BE2C (cell line): ENCODE measurements around the gene PAIP2B.
"Not testable (repeated sequence)": the region's sequence is repeated elsewhere in the genome, so short reads cannot be mapped to it uniquely, and the experiment has no call there.

Experiments
- DNase-seq: peaks from one replicate; pipeline ENCODE4 v3.0.0-alpha.2; 2020
- H3K27me3 ChIP-seq: fragments of 250-450 bp; sonication (Bioruptor Pico); 2 replicates; pipeline ENCODE4 v1.5.1; 2020; ENCODE audit warnings: mild to moderate bottlenecking
- H3K36me3 ChIP-seq: fragments of 250-450 bp; sonication (Bioruptor Pico); 2 replicates; pipeline ENCODE4 v1.5.1; 2020; ENCODE audit warnings: mild to moderate bottlenecking
- H3K4me1 ChIP-seq: fragments of 250-450 bp; sonication (Bioruptor Pico); 2 replicates; pipeline ENCODE4 v1.5.1; 2020
- H3K4me3 ChIP-seq: 2 replicates; pipeline ENCODE4 v1.5.1; 2011; ENCODE audit warnings: low read depth, low read length
- H3K9me3 ChIP-seq: fragments of 250-450 bp; sonication (Bioruptor Pico); 2 replicates; pipeline ENCODE4 v1.5.1; 2020
- TF ChIP-seq, protein P1 (sequence below): IDR thresholded peaks from 2 replicates; pipeline ENCODE4 v1.5.1; 2012; ENCODE audit warnings: mild to moderate bottlenecking, low read depth, low read length

PAIP2B gene

DNA sequence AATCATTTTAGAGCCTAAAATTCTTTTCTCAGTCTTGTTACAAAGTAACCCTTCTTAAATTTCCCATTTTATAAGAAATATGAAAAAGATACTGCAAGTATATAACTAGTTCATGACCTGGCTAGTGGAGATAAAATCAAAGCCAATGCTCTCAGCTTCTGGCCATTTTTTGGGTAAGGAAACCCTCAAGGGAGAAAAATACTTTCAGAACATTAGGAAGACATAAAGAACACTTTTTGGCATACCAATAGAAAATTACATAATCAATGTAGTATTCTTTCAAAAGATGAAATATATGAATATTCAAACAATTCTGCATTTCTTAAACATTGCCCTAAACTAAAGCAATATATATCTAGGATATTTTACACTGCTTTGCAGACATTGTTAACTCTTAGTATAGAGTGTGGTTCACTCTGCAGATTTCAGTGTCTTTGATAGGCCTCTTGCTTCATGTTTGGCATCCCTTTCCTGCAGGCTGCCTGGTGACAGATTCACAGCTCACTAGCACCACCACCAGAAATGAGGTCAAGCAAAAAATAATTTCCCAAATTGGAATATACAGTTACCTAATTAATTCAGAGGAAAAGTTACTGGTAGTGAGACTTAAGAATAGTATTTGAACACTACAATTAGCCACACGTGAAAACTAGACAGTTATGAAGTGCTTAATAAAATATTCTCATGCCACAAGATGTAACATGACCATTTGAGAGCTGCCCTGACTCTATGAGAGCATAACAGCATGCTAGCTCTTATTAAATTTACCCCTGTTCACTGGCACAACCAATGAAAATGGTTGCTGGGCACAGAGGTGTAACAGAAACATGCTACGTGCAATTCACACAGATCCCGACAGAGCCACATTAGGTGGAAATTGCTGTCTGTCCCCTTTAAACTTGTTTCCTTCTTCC lies 36.0 kb downstream of the PAIP2B start:
- no peak for DNase-seq
- H3K36me3 ChIP-seq = no peaks in the 10 kb centered on the region
- H3K4me3 ChIP-seq = no peak overlapping the region
- no peaks in the 10 kb centered on the region for H3K27me3 ChIP-seq
- TF ChIP-seq, protein P1, sequence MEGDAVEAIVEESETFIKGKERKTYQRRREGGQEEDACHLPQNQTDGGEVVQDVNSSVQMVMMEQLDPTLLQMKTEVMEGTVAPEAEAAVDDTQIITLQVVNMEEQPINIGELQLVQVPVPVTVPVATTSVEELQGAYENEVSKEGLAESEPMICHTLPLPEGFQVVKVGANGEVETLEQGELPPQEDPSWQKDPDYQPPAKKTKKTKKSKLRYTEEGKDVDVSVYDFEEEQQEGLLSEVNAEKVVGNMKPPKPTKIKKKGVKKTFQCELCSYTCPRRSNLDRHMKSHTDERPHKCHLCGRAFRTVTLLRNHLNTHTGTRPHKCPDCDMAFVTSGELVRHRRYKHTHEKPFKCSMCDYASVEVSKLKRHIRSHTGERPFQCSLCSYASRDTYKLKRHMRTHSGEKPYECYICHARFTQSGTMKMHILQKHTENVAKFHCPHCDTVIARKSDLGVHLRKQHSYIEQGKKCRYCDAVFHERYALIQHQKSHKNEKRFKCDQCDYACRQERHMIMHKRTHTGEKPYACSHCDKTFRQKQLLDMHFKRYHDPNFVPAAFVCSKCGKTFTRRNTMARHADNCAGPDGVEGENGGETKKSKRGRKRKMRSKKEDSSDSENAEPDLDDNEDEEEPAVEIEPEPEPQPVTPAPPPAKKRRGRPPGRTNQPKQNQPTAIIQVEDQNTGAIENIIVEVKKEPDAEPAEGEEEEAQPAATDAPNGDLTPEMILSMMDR = 0 out of 2 replicates have a peak, but pooled peaks have one; percentile 18
- no peaks in the 10 kb centered on the region for H3K4me1 ChIP-seq
- no peaks in the 10 kb centered on the region for H3K9me3 ChIP-seq

DNA sequence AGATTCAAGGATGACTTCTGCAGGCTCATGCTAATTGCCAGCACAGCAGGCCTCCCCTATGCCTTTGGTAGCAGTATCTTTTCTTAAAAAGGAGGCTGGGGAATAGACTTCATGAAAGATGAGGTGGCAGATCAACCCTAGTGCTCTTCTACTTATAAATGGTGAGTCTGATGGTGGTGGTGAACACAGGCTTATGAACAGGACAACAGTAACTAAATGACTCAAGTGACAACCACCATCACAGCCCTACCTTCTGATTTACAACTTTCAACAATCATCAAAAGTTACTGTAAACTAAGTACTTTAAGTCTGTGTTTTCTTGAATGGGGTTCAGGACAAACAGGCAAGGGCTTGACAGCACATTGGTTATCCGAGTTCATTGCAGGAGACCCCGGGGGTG lies 39.3 kb downstream of the PAIP2B start:
- no peaks in the 10 kb centered on the region for H3K4me1 ChIP-seq
- TF ChIP-seq, protein P1 = no peak
- no peaks in the 10 kb centered on the region for H3K27me3 ChIP-seq
- H3K4me3 ChIP-seq = no peak overlapping the region
- no peak for DNase-seq
- no peaks in the 10 kb centered on the region for H3K36me3 ChIP-seq
- H3K9me3 ChIP-seq = no peaks in the 10 kb centered on the region

DNA sequence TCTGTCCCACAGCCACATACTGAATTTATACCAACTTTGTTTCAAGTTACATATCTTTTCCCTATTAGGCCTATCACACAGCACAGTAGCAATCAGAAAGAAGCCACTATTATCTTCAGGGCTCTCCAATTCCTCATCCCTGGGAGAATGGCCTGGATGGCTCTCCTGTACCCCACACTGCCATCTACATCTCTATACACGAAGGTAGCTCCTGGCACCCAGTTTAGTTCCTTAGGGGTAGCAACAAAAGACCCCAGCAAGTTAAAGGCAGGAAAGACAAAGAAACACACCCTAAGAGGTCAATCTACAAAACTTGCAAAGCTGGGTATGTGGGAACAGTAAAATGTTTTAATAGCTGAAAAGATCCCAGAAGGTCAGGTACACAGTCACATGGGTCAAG lies 39.9 kb downstream of the PAIP2B start:
- H3K9me3 ChIP-seq = no peaks in the 10 kb centered on the region
- TF ChIP-seq, protein P1 = no peak
- no peaks in the 10 kb centered on the region for H3K27me3 ChIP-seq
- no peaks in the 10 kb centered on the region for H3K4me1 ChIP-seq
- H3K4me3 ChIP-seq = no peak overlapping the region
- no peak for DNase-seq
- H3K36me3 ChIP-seq = no peaks in the 10 kb centered on the region

DNA sequence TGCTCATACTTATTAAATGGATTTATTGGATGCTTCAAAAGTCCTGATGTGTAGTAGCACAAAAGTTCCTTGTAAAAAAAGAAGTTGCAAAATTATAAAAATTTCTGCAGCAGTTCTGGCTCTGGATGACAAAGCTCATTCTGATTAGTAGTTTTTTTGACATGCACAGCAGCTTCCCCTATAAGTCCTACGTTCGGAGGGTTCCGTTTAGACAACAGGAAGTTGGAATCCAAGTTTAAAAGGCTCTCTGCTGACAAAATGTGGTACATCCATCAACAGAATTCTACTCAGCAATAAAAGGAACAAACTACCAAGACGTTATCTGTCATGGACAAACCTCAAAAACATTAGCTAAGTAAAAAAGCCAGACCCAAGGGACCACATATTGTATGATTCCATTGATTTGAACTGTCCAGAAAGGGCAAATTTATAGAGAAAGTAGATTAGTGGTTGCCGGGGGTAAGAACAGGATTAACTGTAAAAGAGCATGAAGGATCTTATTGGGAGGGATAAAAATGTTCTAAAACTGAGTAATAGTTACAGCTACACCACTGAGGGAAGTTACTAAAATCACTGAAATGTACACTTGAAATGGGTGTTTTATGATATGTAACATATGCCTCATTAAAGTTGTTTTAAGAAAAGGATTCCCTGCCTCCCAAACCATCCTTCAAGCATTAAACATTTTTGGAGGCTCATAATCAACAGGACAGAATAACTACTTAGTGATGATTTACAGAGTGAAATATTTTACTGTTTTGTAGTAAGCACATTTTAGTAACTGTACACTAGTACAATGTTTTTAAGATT lies 43.4 kb downstream of the PAIP2B start:
- not testable (repeated sequence) for H3K36me3 ChIP-seq, H3K27me3 ChIP-seq, H3K4me3 ChIP-seq, H3K4me1 ChIP-seq, DNase-seq, H3K9me3 ChIP-seq

DNA sequence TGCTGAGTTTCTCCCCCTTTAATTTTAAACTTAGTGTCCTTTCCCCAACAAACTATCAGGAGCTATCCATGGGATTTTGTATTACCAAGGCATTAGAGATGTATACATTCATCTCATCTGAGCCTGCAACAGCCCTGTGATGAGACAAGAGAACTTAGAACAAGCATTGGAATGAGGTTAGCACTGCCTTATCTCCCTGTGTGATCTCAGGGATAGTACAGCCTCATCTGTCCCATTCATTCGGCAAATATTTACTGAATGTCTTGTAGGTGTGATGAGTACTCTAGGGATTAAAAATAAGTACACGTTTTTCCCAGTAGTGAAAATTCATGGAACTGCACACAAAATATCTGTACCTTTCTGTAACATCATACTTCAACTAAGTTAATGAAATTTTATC lies 45.6 kb downstream of the PAIP2B start:
- no peaks in the 10 kb centered on the region for H3K36me3 ChIP-seq
- no peak for DNase-seq
- no peaks in the 10 kb centered on the region for H3K9me3 ChIP-seq
- no peaks in the 10 kb centered on the region for H3K4me1 ChIP-seq
- no peak overlapping the region for H3K4me3 ChIP-seq
- H3K27me3 ChIP-seq = no peaks in the 10 kb centered on the region
- TF ChIP-seq, protein P1 = no peak

DNA sequence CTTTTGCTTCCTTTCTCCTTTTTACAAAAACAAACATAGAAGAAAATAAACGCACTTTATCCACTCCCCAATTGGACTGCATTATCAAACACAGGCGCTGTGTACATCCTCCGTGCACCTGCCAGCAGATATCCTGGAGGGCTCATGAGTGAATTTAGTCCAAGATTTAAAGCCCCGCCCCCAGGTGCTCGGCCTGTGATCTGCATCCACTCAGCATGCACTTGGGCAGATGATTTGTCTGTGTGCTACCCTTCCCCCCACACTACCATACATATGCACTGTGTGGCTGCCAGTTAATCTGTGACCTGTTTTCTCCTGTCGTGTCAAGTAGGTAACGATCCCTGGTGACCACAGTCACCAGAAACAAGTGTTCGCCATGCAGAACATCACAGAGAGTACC lies 48.1 kb downstream of the PAIP2B start:
- H3K36me3 ChIP-seq, H3K9me3 ChIP-seq, H3K27me3 ChIP-seq, DNase-seq, H3K4me3 ChIP-seq, H3K4me1 ChIP-seq: not testable (repeated sequence)

DNA sequence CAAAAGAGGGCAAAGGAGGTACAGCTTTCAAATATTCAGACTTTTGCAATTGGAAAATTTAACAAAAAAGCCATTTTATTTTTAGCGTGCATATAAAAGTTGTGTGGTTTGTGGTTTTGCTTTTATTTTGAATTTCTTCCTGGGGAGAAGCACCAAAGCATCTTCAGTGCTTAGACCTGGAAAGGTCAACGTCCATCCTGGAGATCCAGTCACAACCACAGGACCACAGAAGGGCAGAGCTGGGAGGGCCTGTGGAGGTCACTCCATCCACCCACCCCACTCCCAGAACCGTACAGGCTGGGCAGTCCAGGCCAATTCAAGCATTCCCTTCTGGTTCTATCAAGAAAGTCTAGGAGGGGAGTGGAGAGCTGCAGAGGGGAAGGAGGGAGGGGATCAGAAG lies 52.7 kb downstream of the PAIP2B start:
- Histone ChIP-seq H3K27me3 (no peaks in the 10 kb centered on the region), H3K9me3 (no peaks in the 10 kb centered on the region), H3K36me3 (no peaks in the 10 kb centered on the region), H3K4me1 (no peaks in the 10 kb centered on the region), H3K4me3 (no peak overlapping the region)
- DNase-seq = no peak
- TF ChIP-seq, protein P1 = no peak
